ENCODE data around the gene RNF223. TPM values are rescaled to one million over a fixed set of nuclear protein-coding genes. Genes with fewer than 3 reads are reported as not detected.
"Not testable (repeated sequence)": the region's sequence is repeated elsewhere in the genome, so short reads cannot be mapped to it uniquely, and the experiment has no call there.

Gene RNF223
- total RNA-seq, 1 donor from 2014 or later = not detected

DNA sequence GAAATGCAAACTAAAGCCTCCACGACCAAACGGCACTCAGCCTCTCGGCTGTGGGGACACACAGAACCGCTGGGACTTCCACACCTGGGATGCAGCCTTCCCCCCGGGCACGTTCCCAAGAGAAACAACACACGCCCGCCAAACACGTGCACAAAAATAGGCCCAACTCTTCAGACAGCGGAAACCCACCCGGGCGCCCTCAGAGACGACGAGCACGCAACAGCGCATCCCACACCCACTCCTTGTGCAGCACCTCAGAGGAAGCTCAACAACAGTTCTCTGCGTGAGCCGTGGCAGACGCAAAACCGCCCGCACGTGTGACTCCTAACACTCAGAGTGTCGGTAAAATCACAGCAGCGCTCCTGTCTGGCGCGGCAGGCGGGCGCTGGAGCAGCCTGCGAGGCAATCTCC is 36.5 kb upstream of the RNF223 start:
- Mint-ChIP-seq H3K4me3 (peak overlapping the region; percentile 64), H3K4me1 (peaks cover 13% of the 10 kb centered on the region), H3K27ac (no peak overlapping the region), H3K36me3 (peaks cover 37% of the 10 kb centered on the region), H3K9me3 (peaks cover 33% of the 10 kb centered on the region), H3K27me3 (ENCODE audit: insufficient read depth, low read depth) (peaks cover 10% of the 10 kb centered on the region)
- H3K36me3 ChIP-seq = no peaks in the 10 kb centered on the region
- no peaks in the 10 kb centered on the region for H3F3A ChIP-seq (ENCODE audit: low read depth)
- TF ChIP-seq EZH2 (IDR thresholded peaks at IDR 0.05) (no peak), EZH2phosphoT487 (IDR thresholded peaks at IDR 0.05) (no peak)
- TF ChIP-seq, protein P1, sequence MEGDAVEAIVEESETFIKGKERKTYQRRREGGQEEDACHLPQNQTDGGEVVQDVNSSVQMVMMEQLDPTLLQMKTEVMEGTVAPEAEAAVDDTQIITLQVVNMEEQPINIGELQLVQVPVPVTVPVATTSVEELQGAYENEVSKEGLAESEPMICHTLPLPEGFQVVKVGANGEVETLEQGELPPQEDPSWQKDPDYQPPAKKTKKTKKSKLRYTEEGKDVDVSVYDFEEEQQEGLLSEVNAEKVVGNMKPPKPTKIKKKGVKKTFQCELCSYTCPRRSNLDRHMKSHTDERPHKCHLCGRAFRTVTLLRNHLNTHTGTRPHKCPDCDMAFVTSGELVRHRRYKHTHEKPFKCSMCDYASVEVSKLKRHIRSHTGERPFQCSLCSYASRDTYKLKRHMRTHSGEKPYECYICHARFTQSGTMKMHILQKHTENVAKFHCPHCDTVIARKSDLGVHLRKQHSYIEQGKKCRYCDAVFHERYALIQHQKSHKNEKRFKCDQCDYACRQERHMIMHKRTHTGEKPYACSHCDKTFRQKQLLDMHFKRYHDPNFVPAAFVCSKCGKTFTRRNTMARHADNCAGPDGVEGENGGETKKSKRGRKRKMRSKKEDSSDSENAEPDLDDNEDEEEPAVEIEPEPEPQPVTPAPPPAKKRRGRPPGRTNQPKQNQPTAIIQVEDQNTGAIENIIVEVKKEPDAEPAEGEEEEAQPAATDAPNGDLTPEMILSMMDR (IDR thresholded peaks at IDR 0.05) = no peak
- H3K79me2 ChIP-seq (ENCODE audit: low read depth) = peaks cover 39% of the 10 kb centered on the region
- H3K27ac ChIP-seq = no peak overlapping the region
- H2AFZ ChIP-seq (replicated peaks) = no peak overlapping the region
- no peaks in the 10 kb centered on the region for H4K20me1 ChIP-seq (ENCODE audit: low read depth)
- DNase-seq (ENCODE audit: low spot score) = no peak
- H3K9ac ChIP-seq = no peak overlapping the region
- no peak overlapping the region for H3K4me2 ChIP-seq
- no peaks in the 10 kb centered on the region for H3K9me3 ChIP-seq (ENCODE audit: low read depth)
- no peak overlapping the region for H3K4me3 ChIP-seq
- peaks cover 6% of the 10 kb centered on the region for H3K4me1 ChIP-seq
- H3K27me3 ChIP-seq = peaks cover 4% of the 10 kb centered on the region

DNA sequence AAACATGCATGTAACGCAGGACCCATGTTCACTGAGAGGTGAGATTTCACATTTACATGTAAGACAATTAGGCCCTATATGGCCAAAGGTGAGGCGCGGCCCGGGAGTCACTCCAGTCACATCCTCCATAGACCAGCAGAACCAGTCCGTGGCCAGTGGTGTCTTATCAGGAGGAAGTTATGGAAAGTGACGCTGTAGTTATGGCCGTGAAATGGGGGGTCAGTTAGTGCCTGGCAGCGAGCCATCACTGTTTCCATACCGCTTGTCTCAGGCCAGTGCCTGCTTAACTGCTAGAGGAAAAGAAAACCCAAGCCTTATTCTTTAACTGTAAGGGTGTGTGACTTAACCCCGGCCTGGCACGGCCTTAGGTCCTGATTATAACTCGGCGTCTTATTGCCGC is 35.6 kb upstream of the RNF223 start:
- Histone ChIP-seq H3K36me3 (no peaks in the 10 kb centered on the region), H4K20me1 (ENCODE audit: low read depth) (no peaks in the 10 kb centered on the region), H3K9me3 (ENCODE audit: low read depth) (no peaks in the 10 kb centered on the region), H3K4me3 (no peak overlapping the region), H3K4me1 (peaks cover 1% of the 10 kb centered on the region), H3K27me3 (no peaks in the 10 kb centered on the region), H3F3A (ENCODE audit: low read depth) (no peaks in the 10 kb centered on the region), H3K4me2 (no peak overlapping the region), H3K27ac (no peak overlapping the region), H2AFZ (replicated peaks) (no peak overlapping the region), H3K79me2 (ENCODE audit: low read depth) (peaks cover 42% of the 10 kb centered on the region), H3K9ac (no peak overlapping the region)
- Mint-ChIP-seq H3K4me1 (peaks cover 8% of the 10 kb centered on the region), H3K27me3 (ENCODE audit: insufficient read depth, low read depth) (peaks cover 8% of the 10 kb centered on the region), H3K36me3 (peaks cover 37% of the 10 kb centered on the region), H3K27ac (no peak overlapping the region), H3K9me3 (peaks cover 31% of the 10 kb centered on the region), H3K4me3 (no peak overlapping the region)
- TF ChIP-seq EZH2phosphoT487 (IDR thresholded peaks at IDR 0.05) = no peak
- no peak for DNase-seq (ENCODE audit: low spot score)

- Histone ChIP-seq H3K27me3 (no peaks in the 10 kb centered on the region), H4K20me1 (ENCODE audit: low read depth) (no peaks in the 10 kb centered on the region), H3K4me2 (no peak overlapping the region), H3K36me3 (no peaks in the 10 kb centered on the region), H3K4me3 (no peak overlapping the region), H3K79me2 (ENCODE audit: low read depth) (peaks cover 21% of the 10 kb centered on the region), H3K4me1 (no peaks in the 10 kb centered on the region), H3F3A (ENCODE audit: low read depth) (no peaks in the 10 kb centered on the region), H3K9me3 (ENCODE audit: low read depth) (no peaks in the 10 kb centered on the region), H3K9ac (no peak overlapping the region), H2AFZ (replicated peaks) (no peak overlapping the region), H3K27ac (no peak overlapping the region)
- no peak overlapping the region for H3K27ac Mint-ChIP-seq
- H3K9me3 Mint-ChIP-seq = peaks cover 18% of the 10 kb centered on the region
- no peak for DNase-seq (ENCODE audit: low spot score)
- no peak for TF ChIP-seq EZH2 (IDR thresholded peaks at IDR 0.05)
- TF ChIP-seq EZH2phosphoT487 (IDR thresholded peaks at IDR 0.05) = no peak
- TF ChIP-seq, protein P1 (IDR thresholded peaks at IDR 0.05) = no peak
- no peak overlapping the region for H3K4me3 Mint-ChIP-seq
- H3K36me3 Mint-ChIP-seq = peaks cover 21% of the 10 kb centered on the region
- no peaks in the 10 kb centered on the region for H3K4me1 Mint-ChIP-seq
- H3K27me3 Mint-ChIP-seq (ENCODE audit: insufficient read depth, low read depth) = peaks cover 2% of the 10 kb centered on the region
Observed at GRCh38 chr1:1106510-1107221, 32.6 kb upstream of the RNF223 start.

- H3K4me3 ChIP-seq; H4K20me1 ChIP-seq (ENCODE audit: low read depth); H3K27me3 Mint-ChIP-seq (ENCODE audit: insufficient read depth, low read depth); H2AFZ ChIP-seq (replicated peaks); H3K9ac ChIP-seq; H3K27me3 ChIP-seq; H3K4me2 ChIP-seq; H3K4me3 Mint-ChIP-seq; H3K27ac ChIP-seq; H3F3A ChIP-seq (ENCODE audit: low read depth); DNase-seq (ENCODE audit: low spot score); H3K9me3 ChIP-seq (ENCODE audit: low read depth); H3K27ac Mint-ChIP-seq; H3K36me3 ChIP-seq; H3K4me1 Mint-ChIP-seq; H3K4me1 ChIP-seq: not testable (repeated sequence)
- H3K79me2 ChIP-seq (ENCODE audit: low read depth) = peaks cover 12% of the 10 kb centered on the region
- Mint-ChIP-seq H3K36me3 (peaks cover 27% of the 10 kb centered on the region), H3K9me3 (peaks cover 26% of the 10 kb centered on the region)
Observed at GRCh38 chr1:1104152-1104551, 30.0 kb upstream of the RNF223 start.

All from neural progenitor cell (in vitro differentiated cells).